ENCODE measurements around the gene COL25A1. TPM values are rescaled to one million over a fixed set of nuclear protein-coding genes. Genes with fewer than 3 reads are reported as not detected.
"Not testable (repeated sequence)": the region's sequence is repeated elsewhere in the genome, so short reads cannot be mapped to it uniquely, and the experiment has no call there.

The COL25A1 gene
- total RNA-seq, 2 experiments from 2014 or later: not detected

DNA sequence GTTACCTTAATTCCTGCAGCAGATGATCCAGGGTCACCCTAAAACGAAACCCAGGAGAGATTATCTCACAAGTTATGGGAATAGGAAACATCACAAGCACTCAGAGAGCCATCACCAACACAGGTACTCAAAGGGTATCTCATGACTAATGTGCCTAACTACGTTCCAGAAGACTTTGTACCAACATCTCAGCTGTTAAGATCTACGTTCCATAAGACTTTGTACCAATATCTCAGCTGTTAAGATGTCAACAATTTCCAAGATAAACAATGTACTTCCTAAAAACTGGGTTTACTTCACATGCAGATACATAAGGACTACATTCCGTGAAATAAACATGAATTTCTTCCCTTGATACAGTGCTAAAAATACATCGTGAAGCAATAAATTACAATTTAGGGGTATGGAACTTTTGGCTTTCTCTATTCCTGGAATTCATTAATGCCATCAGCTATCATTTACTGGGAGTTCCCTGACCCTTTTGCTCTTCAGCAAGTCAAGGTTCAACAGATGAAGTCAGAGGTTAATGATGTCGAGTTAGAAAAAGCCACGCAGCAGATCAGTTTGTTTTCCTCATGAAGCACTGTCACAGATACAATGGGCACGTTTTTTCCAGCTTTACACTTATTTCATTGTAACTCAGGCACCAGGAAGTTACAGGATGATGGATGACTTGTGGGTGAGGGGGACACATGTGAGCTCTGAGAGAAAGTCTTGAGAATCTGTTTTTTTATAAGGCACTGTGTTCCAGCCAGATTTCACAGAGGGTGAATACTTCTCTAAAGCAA lies 412.6 kb downstream of the COL25A1 start:
- POLR2A ChIA-PET: no interaction called here
- CTCF ChIA-PET: interaction anchor here (0.6 to 0.8 kb wide), 2 partner anchors 21 to 89 kb away, joined by 3 read pairs; no protein-coding TSS in a partner anchor

GRCh38 chr4:108888769-108889168 lies 413.7 kb downstream of the COL25A1 start:
- ChIA-PET CTCF (interaction anchor here (0.6 kb wide), 1 partner anchor 760 kb away, joined by 3 read pairs; no protein-coding TSS in a partner anchor), POLR2A (no interaction called here)

GRCh38 chr4:108887034-108887433 lies 415.4 kb downstream of the COL25A1 start:
- CTCF ChIA-PET: no interaction called here
- POLR2A ChIA-PET: no interaction called here

GRCh38 chr4:108885211-108885610 lies 417.2 kb downstream of the COL25A1 start:
- POLR2A ChIA-PET: no interaction called here
- CTCF ChIA-PET: no interaction called here

DNA sequence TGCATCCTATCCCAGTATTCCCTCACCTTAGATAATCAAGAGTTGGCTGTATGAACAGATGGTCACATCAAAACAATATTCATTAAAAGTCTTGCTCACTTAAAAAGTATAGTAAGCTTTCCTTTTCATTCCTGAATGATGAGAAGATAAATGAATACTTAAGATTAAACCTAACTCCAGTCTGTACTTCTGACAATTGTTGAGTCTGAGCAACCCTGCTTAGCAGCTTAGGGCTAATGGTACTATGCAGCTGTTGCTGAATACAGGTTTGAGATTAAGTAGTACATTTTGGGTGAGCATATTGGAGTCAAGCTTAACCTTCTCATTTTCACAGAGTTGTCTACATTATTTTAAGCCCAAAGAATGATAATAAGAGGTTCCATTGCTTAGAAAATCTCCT lies 417.9 kb downstream of the COL25A1 start:
- ChIA-PET CTCF (no interaction called here), POLR2A (no interaction called here)

- ChIA-PET CTCF (no interaction called here), POLR2A (no interaction called here)
These were observed 420.5 kb downstream of the COL25A1 start for GRCh38 chr4:108881986-108882385.

- ChIA-PET POLR2A (no interaction called here), CTCF (interaction anchor here (0.6 kb wide), 1 partner anchor 196 kb away, joined by 3 read pairs; no protein-coding TSS in a partner anchor)
These were observed 421.3 kb downstream of the COL25A1 start for GRCh38 chr4:108881190-108881589.

GRCh38 chr4:108878806-108879205 lies 423.7 kb downstream of the COL25A1 start:
- POLR2A ChIA-PET: no interaction called here

GRCh38 chr4:108877821-108878220 lies 424.6 kb downstream of the COL25A1 start:
- ChIA-PET CTCF (no interaction called here), POLR2A (no interaction called here)

More at GRCh38 chr4:108878806-108879205, 423.7 kb downstream of the COL25A1 start:
- CTCF ChIA-PET: no interaction called here

DNA sequence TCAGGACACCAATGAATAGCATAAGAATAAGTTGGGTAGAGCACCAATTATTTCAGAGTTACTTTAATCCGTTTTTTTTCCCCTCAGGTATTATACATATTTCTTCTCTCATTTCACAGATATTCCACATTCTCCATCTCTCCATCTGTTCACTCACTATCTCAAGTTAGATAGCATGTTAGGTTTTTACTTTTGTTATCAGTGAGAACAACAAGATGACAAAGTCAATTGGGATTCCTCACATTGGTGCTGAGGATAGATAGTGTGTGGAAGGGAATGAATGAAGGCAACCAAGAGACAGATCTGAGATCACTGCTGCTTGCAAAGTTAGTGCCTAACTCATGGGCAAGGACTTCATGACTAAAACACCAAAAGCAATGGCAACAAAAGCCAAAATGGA lies 427.7 kb downstream of the COL25A1 start:
- ChIA-PET CTCF (no interaction called here), POLR2A (no interaction called here)

- CTCF ChIA-PET, POLR2A ChIA-PET: not testable (repeated sequence)
These were observed 432.5 kb downstream of the COL25A1 start for GRCh38 chr4:108869970-108870369.

- CTCF ChIA-PET: no interaction called here
- POLR2A ChIA-PET: no interaction called here
These were observed 433.7 kb downstream of the COL25A1 start for GRCh38 chr4:108868606-108869227.

GRCh38 chr4:108867476-108867875 lies 435.0 kb downstream of the COL25A1 start:
- CTCF ChIA-PET: no interaction called here
- POLR2A ChIA-PET: no interaction called here

GRCh38 chr4:108861334-108861733 lies 441.1 kb downstream of the COL25A1 start:
- POLR2A ChIA-PET: no interaction called here
- CTCF ChIA-PET: no interaction called here

- ChIA-PET CTCF (no interaction called here), POLR2A (no interaction called here)
These were observed 447.7 kb downstream of the COL25A1 start for GRCh38 chr4:108854786-108855185.

DNA sequence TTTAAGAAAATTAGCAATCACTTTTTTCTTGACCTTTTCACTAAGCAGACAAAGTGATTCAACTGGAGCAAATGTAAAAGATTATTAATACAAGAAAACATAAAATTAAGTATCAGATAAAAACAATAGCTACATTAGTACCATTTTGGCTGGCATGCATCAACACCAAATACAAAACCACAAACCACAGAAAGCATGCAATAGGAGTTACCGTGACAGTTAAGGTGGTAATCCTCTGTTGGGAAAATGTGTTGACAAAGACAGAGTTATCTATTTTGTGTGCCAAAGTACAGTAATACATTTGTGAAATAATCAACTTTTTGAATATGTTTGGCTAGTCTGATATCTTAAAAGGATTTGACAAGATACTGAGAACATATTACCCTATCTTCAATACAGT lies 449.8 kb downstream of the COL25A1 start:
- ChIA-PET POLR2A (no interaction called here), CTCF (no interaction called here)

GRCh38 chr4:108851366-108851765 lies 451.1 kb downstream of the COL25A1 start:
- POLR2A ChIA-PET: no interaction called here
- CTCF ChIA-PET: no interaction called here

DNA sequence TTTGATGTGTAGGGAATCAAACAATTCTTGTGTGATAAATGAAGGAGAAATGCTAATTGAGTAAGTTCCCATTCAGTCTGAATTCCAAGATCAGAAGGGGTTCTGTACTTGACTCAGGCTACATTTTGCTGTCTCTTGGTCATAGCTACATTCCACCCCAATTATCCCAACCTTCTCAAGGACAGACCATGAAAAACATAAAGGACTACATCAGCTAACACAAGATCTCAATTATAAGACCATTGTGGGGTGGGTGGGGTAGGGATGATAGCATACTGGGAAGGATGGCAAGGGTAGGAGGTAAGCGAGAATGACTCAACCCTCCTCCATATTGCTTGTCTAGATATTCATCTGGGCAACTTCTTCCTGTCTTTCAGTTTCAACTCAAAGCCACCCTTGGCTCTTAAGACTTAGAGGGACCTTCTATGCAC lies 452.2 kb downstream of the COL25A1 start:
- ChIA-PET POLR2A (no interaction called here), CTCF (no interaction called here)

DNA sequence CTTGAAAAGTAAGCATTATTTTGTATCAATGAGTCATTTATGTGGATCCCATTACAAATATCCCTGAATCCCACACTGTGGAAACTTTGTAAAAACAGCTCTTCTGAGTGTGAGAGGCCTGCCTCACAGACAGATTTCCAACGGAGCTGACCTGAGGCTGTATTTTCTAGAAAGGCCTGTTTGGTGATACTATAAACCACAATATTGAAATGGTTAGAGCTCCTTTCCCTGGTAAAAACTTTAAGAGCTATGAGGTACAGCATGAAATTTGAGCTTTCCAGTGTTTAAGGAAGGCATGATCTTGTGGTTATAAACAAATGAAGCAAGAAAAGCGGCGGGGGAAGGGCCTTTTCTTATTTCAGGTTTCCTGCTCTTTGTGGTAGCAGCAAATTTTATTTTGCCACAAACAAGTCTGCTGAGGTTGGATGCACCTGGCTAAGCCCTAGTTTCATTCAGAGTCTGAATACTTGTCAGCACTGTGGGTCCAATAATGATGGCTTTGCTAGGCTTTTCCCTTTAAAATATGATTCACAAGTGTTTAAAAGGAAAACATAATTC lies 452.8 kb downstream of the COL25A1 start:
- POLR2A ChIA-PET: no interaction called here
- CTCF ChIA-PET: no interaction called here

GRCh38 chr4:108846568-108846967 lies 455.9 kb downstream of the COL25A1 start:
- ChIA-PET POLR2A (no interaction called here), CTCF (no interaction called here)

- POLR2A ChIA-PET: no interaction called here
- CTCF ChIA-PET: no interaction called here
These were observed 462.0 kb downstream of the COL25A1 start for GRCh38 chr4:108840426-108840975.

Data from activated CD8-positive, alpha-beta memory T cell treated with anti-CD3 and anti-CD28 coated beads for 36 hours (primary cell).